HepG2 (cell line): Measurements from ENCODE around the gene GPR6. TPM values are rescaled to one million over a fixed set of nuclear protein-coding genes. Genes with fewer than 3 reads are reported as not detected.

ENCODE experiments used
- AHR ChIP-seq: IDR thresholded peaks from 2 replicates; pipeline ENCODE4 v1.6.1; 2018; ENCODE audit warnings: missing genetic modification reagents, missing compliant biosample characterization
- ATF7 ChIP-seq, 2 experiments: fragments of 450-650 bp in 1 of 2; sonication (generic) in 1 of 2; formaldehyde crosslinking in 1 of 2; IDR thresholded peaks; 2 replicates each; pipeline versions ENCODE4 v1.4.0 to v1.6.1; 2016 to 2020; ENCODE audit warnings: antibody characterized with exemption in 1 of 2, mild to moderate bottlenecking in 1 of 2, missing genetic modification reagents in 1 of 2
- EEA1 ChIP-seq: sonication (generic); formaldehyde crosslinking; IDR thresholded peaks from 2 replicates; pipeline ENCODE4 v1.5.1; 2020; ENCODE audit warnings: mild to moderate bottlenecking, missing genetic modification reagents, borderline replicate concordance
- ELF4 ChIP-seq: sonication (generic); formaldehyde crosslinking; IDR thresholded peaks from 2 replicates; pipeline ENCODE4 v1.5.0; 2020; ENCODE audit warnings: missing genetic modification reagents, mild to moderate bottlenecking, moderate library complexity, borderline replicate concordance
- GATAD2A ChIP-seq: IDR thresholded peaks from 2 replicates; pipeline ENCODE4 v1.6.1; 2016
- HDAC2 ChIP-seq: sonication (generic); formaldehyde crosslinking; IDR thresholded peaks from 2 replicates; pipeline ENCODE4 v1.4.0; 2020; ENCODE audit warnings: missing genetic modification reagents
- HIC2 ChIP-seq: sonication (generic); formaldehyde crosslinking; IDR thresholded peaks from 2 replicates; pipeline ENCODE4 v1.9.0; 2022; ENCODE audit warnings: low read depth, missing genetic modification reagents
- KDM2A ChIP-seq: sonication (generic); formaldehyde crosslinking; IDR thresholded peaks from 2 replicates; pipeline ENCODE4 v1.4.0; 2020; ENCODE audit warnings: low read depth, missing genetic modification reagents, borderline replicate concordance
- NCOA2 ChIP-seq: sonication (generic); formaldehyde crosslinking; IDR thresholded peaks from 2 replicates; pipeline ENCODE4 v1.8.0; 2022; ENCODE audit warnings: inconsistent platforms
- PPARG ChIP-seq: conservative IDR thresholded peaks from 2 replicates; pipeline ENCODE4 v1.6.1; 2016; ENCODE audit warnings: missing biosample characterization, missing genetic modification reagents
- ZC3H13 ChIP-seq: sonication (generic); formaldehyde crosslinking; IDR thresholded peaks from 2 replicates; pipeline ENCODE4 v1.8.1; 2023; ENCODE audit warnings: mild to moderate bottlenecking, missing genetic modification reagents, moderate library complexity
- ZNF431 ChIP-seq: sonication (generic); formaldehyde crosslinking; IDR thresholded peaks from 2 replicates; pipeline ENCODE4 v1.9.0; 2022; ENCODE audit warnings: missing genetic modification reagents, low read depth, mild to moderate bottlenecking, borderline replicate concordance
- ZNF891 ChIP-seq: sonication (generic); formaldehyde crosslinking; IDR thresholded peaks from 2 replicates; pipeline ENCODE4 v1.5.0; 2020; ENCODE audit warnings: mild to moderate bottlenecking, missing genetic modification reagents
- polyA plus RNA-seq, 8 experiments: library from polyadenylated mRNA; depleted of rRNA in 3 of 8; stranded (reverse) in 7 of 8; unstranded in 1 of 8; fragments of >200 nt; fragmentation: Illumina TruSeq in 4 of 8; extraction: Trizol in 4 of 8; gene quantifications; 2 replicates each; pipeline versions ENCODE4 v1.2.1 to v1.2.3, GENCODE V29; 2011 to 2016; ENCODE audit warnings: low read depth in 4 of 8, missing spikeins in 1 of 8, mixed read lengths in 1 of 8; ENCODE audit not compliant: insufficient read depth in 1 of 8
- total RNA-seq, 5 experiments: library from RNA; depleted of rRNA; stranded (reverse); fragments of >200 nt; fragmentation: Illumina TruSeq; extraction: Trizol; gene quantifications; 2 replicates each; pipeline ENCODE4 v1.2.3, GENCODE V29; 2016; ENCODE audit warnings: low read depth in 1 of 5
- TF ChIP-seq, protein P1 (sequence below): sonication (generic); formaldehyde crosslinking; IDR thresholded peaks from 2 replicates; pipeline ENCODE4 v1.4.0; 2020; ENCODE audit warnings: missing genetic modification reagents
- TF ChIP-seq, protein P2 (sequence below): sonication (generic); formaldehyde crosslinking; IDR thresholded peaks from 2 replicates; pipeline ENCODE4 v1.5.1; 2020; ENCODE audit warnings: missing genetic modification reagents, mild to moderate bottlenecking, borderline replicate concordance
- TF ChIP-seq, protein P3 (sequence below): sonication (generic); formaldehyde crosslinking; IDR thresholded peaks from 2 replicates; pipeline ENCODE4 v1.4.0; 2020; ENCODE audit warnings: missing genetic modification reagents, borderline replicate concordance

The GPR6 gene
- total and polyA plus RNA-seq, 2 of the 13 experiments (the other 11 are each of a cell fraction or from before 2014, with no cell fraction given): not detected

GRCh38 chr6:109978174-109979032 is at the start of gene GPR6 (continued):
- TF ChIP-seq HIC2 (no peak), EEA1 (CRISPR knock-in tag) (peak; percentile 64; the same call in 1 of the 2 replicates), ZC3H13 (CRISPR knock-in tag) (no peak), KDM2A (CRISPR knock-in tag) (peak; percentile 63; the same call in 1 of the 2 replicates), PPARG (CRISPR knock-in tag) (peak; percentile 47; the same call in 1 of the 2 replicates), ZNF891 (peak; percentile 82; the same call in 1 of the 2 replicates), ATF7 (IDR thresholded peaks at IDR 0.05) (no peak), ATF7 (CRISPR knock-in tag; IDR thresholded peaks at IDR 0.05) (no peak), GATAD2A (CRISPR knock-in tag) (0 out of 2 replicates have a peak, but pooled peaks have one; percentile 36), NCOA2 (peak; percentile 44; the same call in 1 of the 2 replicates), AHR (CRISPR knock-in tag) (peak; percentile 67; the same call in 1 of the 2 replicates), HDAC2 (CRISPR knock-in tag) (peak; percentile 76), ZNF431 (CRISPR knock-in tag) (0 out of 2 replicates have a peak, but pooled peaks have one; percentile 64), ELF4 (no peak)
- TF ChIP-seq, protein P1, sequence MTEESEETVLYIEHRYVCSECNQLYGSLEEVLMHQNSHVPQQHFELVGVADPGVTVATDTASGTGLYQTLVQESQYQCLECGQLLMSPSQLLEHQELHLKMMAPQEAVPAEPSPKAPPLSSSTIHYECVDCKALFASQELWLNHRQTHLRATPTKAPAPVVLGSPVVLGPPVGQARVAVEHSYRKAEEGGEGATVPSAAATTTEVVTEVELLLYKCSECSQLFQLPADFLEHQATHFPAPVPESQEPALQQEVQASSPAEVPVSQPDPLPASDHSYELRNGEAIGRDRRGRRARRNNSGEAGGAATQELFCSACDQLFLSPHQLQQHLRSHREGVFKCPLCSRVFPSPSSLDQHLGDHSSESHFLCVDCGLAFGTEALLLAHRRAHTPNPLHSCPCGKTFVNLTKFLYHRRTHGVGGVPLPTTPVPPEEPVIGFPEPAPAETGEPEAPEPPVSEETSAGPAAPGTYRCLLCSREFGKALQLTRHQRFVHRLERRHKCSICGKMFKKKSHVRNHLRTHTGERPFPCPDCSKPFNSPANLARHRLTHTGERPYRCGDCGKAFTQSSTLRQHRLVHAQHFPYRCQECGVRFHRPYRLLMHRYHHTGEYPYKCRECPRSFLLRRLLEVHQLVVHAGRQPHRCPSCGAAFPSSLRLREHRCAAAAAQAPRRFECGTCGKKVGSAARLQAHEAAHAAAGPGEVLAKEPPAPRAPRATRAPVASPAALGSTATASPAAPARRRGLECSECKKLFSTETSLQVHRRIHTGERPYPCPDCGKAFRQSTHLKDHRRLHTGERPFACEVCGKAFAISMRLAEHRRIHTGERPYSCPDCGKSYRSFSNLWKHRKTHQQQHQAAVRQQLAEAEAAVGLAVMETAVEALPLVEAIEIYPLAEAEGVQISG: peak; percentile 70; the same call in 1 of the 2 replicates
- TF ChIP-seq, protein P2, sequence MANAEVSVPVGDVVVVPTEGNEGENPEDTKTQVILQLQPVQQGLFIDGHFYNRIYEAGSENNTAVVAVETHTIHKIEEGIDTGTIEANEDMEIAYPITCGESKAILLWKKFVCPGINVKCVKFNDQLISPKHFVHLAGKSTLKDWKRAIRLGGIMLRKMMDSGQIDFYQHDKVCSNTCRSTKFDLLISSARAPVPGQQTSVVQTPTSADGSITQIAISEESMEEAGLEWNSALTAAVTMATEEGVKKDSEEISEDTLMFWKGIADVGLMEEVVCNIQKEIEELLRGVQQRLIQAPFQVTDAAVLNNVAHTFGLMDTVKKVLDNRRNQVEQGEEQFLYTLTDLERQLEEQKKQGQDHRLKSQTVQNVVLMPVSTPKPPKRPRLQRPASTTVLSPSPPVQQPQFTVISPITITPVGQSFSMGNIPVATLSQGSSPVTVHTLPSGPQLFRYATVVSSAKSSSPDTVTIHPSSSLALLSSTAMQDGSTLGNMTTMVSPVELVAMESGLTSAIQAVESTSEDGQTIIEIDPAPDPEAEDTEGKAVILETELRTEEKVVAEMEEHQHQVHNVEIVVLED (CRISPR knock-in tag): no peak
- TF ChIP-seq, protein P3, sequence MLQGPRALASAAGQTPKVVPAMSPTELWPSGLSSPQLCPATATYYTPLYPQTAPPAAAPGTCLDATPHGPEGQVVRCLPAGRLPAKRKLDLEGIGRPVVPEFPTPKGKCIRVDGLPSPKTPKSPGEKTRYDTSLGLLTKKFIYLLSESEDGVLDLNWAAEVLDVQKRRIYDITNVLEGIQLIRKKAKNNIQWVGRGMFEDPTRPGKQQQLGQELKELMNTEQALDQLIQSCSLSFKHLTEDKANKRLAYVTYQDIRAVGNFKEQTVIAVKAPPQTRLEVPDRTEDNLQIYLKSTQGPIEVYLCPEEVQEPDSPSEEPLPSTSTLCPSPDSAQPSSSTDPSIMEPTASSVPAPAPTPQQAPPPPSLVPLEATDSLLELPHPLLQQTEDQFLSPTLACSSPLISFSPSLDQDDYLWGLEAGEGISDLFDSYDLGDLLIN: peak; percentile 75; the same call in 1 of the 2 replicates
